Natural killer cell (primary cell): ENCODE measurements around the gene CEACAM4. TPM values are rescaled to one million over a fixed set of nuclear protein-coding genes. Genes with fewer than 3 reads are reported as not detected.

Experiments
- ATAC-seq, 3 donors: fragments of 150-1000 bp in 2 of 3; fragments of 200-7000 bp in 1 of 3; cut with Tn5 transposase; 1 replicate in 1 of 3; 2 replicates in 2 of 3; pipeline ENCODE4 v1.10.0; 2021; ENCODE audit warnings: mild to moderate bottlenecking in 2 of 3, moderate library complexity in 2 of 3
- DNase-seq, 2 donors: peaks; one replicate each; pipeline versions ENCODE4 v3.0.0 to v3.0.0-alpha.2; 2013 to 2021; ENCODE audit warnings: mixed read lengths in 1 of 2
- H3K27ac ChIP-seq: one replicate; pipeline ENCODE4 v1.5.1; 2013; ENCODE audit warnings: mild to moderate bottlenecking, low read length
- H3K27me3 ChIP-seq: one replicate; pipeline ENCODE4 v1.6.1; 2013; ENCODE audit warnings: low read length; ENCODE audit not compliant: control insufficient read depth, insufficient read depth
- H3K36me3 ChIP-seq: one replicate; pipeline ENCODE4 v1.6.1; 2013; ENCODE audit warnings: low read length; ENCODE audit not compliant: control insufficient read depth, insufficient read depth
- H3K4me1 ChIP-seq: one replicate; pipeline ENCODE4 v1.6.1; 2013; ENCODE audit warnings: low read length; ENCODE audit not compliant: control insufficient read depth, insufficient read depth
- H3K4me3 ChIP-seq: one replicate; pipeline ENCODE4 v1.5.1; 2013; ENCODE audit warnings: low read length
- H3K9me3 ChIP-seq: one replicate; pipeline ENCODE4 v1.6.1; 2013; ENCODE audit warnings: low read length; ENCODE audit not compliant: control insufficient read depth, insufficient read depth
- H3K27ac Mint-ChIP-seq, 2 donors: one replicate each; pipeline ENCODE4 v1.8.0; 2022; ENCODE audit warnings: mild to moderate bottlenecking in 2 of 2, mixed read lengths in 2 of 2, moderate library complexity in 1 of 2
- H3K27me3 Mint-ChIP-seq, 2 donors: one replicate each; pipeline ENCODE4 v1.8.0; 2022; ENCODE audit warnings: low read depth in 2 of 2, mixed read lengths in 2 of 2
- H3K36me3 Mint-ChIP-seq: one replicate; pipeline ENCODE4 v1.8.0; 2022; ENCODE audit warnings: mixed read lengths
- H3K4me1 Mint-ChIP-seq, 2 donors: one replicate each; pipeline ENCODE4 v1.8.0; 2022; ENCODE audit warnings: mixed read lengths in 2 of 2
- H3K4me3 Mint-ChIP-seq: one replicate; pipeline ENCODE4 v1.8.0; 2022; ENCODE audit warnings: mild to moderate bottlenecking, moderate library complexity, mixed read lengths
- H3K9me3 Mint-ChIP-seq, 2 donors: one replicate each; pipeline ENCODE4 v1.8.0; 2022; ENCODE audit warnings: mixed read lengths in 2 of 2
- CTCF ChIP-seq: fragments of 200-600 bp; IDR thresholded peaks from one replicate; pipeline ENCODE4 v1.8.0; 2022; ENCODE audit warnings: antibody characterized with exemption
- WGBS: methylation state at CpG from one replicate; pipeline ENCODE4 v1.1.7; 2013; ENCODE audit warnings: missing lambda C conversion rate; ENCODE audit not compliant: insufficient coverage; 5-methylcytosine and 5-hydroxymethylcytosine counted together
- intact Hi-C: fragments of 100-400 bp; cut with micrococcal nuclease; formaldehyde crosslinking; loops from one replicate; pipeline ENCODE4 v1.14.2; 2022
- total RNA-seq, 4 donors: library from RNA; stranded (reverse); fragments of 120-200 nt in 1 of 4; gene quantifications; one replicate each; pipeline versions ENCODE4 v1.2.3 to v1.2.4, GENCODE V29; 2013 to 2022

CEACAM4 gene
- total RNA-seq, 3 donors from 2014 or later (not counting 1 experiment from before 2014, with no cell fraction given) = 0.52 to 1.1 (median 0.78) TPM

DNA sequence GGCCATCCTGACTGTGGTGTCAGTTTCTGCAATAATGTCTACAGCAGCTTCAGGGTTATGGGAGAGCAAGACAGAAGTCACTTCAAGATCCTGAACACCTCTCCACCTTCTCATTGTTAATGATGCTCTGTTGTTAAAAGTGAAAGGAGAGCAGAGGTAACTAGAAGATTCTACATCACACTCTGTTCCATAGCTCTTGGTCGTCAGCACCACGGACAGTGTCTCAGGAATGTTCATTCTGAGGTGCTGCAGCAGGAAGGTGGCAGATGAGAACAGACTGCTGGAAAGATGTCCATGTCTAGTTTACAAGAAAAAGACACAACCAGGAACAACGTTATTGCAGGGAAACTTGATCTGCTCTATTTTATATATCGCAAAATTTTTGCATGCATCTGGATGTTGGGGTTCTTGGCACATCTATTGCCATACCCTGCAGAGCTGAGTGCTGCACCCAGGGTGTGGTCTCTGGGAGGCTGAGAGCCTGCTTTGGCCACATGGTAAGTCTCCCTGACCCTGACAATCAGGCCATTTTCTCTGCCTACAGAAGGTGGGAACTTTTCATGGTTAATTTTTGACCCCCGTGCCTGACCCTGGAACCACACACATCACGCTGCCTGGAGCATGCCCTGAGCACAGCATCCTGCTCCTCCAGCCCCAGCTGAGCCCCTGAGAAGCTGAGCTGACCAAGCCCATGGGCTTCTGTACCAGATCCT lies 38.2 kb downstream of the CEACAM4 start:
- Mint-ChIP-seq H3K36me3 (no peaks in the 10 kb centered on the region), H3K27ac (no peak overlapping the region), H3K4me3 (no peak overlapping the region), H3K9me3 (no peaks in the 10 kb centered on the region), H3K27me3 (peaks cover 0 to 9% of the 10 kb centered on the region in 2 donors), H3K4me1 (peaks cover 0 to 17% of the 10 kb centered on the region in 2 donors)
- no peak overlapping the region for H3K27ac ChIP-seq
- H3K36me3 ChIP-seq = peaks cover 34% of the 10 kb centered on the region
- no peak overlapping the region for H3K4me3 ChIP-seq
- WGBS = 68% methylated on average over 6 of the region's 6 CpGs
- intact Hi-C loops = no loop called here
- DNase-seq = peak in 1 of 2 donors; percentile 50
- H3K4me1 ChIP-seq = peaks cover 6% of the 10 kb centered on the region
- H3K9me3 ChIP-seq = no peaks in the 10 kb centered on the region
- no peak for TF ChIP-seq CTCF
- no peak for ATAC-seq
- no peaks in the 10 kb centered on the region for H3K27me3 ChIP-seq

DNA sequence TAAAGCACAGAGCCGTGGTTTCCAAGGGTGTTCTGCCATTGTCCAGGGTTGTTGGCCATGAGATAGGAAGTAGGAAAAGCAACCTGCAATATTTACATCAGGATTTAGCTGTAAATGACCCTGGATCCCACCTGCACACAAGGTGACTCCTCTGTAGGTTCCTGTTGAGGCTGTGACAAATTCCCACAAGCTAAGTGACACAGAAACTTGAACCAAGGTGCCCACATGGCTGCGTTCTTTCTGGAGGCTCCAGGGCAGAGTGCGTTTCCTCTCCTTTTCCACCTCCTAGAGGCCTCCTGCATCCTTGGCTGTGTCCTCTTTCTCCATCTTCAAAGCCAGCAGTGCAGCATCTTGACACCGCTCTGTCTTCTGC lies 39.0 kb downstream of the CEACAM4 start:
- no peak overlapping the region for H3K4me3 ChIP-seq
- H3K27me3 ChIP-seq = no peaks in the 10 kb centered on the region
- H3K4me1 ChIP-seq = peaks cover 6% of the 10 kb centered on the region
- H3K36me3 ChIP-seq = peaks cover 41% of the 10 kb centered on the region
- WGBS = 94% methylated on average over 4 of the region's 4 CpGs
- intact Hi-C loops = no loop called here
- H3K27ac ChIP-seq = no peak overlapping the region
- Mint-ChIP-seq H3K9me3 (no peaks in the 10 kb centered on the region), H3K4me1 (peaks cover 0 to 17% of the 10 kb centered on the region in 2 donors), H3K27ac (no peak overlapping the region), H3K27me3 (peaks cover 0 to 5% of the 10 kb centered on the region in 2 donors), H3K36me3 (peaks cover 8% of the 10 kb centered on the region), H3K4me3 (no peak overlapping the region)
- DNase-seq (no peak), ATAC-seq (no peak)
- H3K9me3 ChIP-seq = no peaks in the 10 kb centered on the region
- no peak for TF ChIP-seq CTCF

DNA sequence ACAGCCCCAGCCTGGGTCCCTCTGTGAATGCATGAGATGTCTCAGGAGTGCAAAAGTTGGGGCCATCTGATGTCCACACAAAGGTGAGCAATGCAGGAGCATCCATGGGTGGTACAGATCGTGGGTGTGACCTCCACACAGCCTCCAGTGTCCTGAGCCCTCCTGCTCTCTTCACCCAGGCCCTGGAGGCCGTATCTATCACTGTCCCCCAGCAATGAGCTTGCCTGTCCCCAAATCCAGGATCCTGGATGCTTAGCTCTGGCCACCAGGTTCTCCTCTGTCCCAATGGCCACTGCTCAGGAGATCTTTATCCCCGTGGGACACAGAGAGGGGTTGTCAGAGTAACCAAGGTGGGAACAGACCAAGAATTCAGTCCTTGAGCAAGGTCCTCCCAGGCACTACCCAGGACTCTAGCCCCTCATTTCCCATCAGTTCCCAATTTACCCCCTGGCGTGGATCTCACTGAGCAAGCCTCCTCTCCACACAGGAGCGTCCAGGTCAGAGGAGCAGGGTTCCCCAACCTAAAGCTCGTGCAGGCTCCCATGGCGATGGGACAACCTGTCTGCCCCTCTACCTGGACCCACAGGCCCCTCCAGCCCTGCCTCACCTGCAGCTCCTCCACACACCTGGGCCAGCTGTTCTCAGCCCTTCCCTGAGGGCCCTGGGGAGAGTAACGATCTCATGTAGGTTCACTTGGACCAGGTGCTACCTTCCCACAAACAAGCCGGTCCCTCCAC lies 39.6 kb downstream of the CEACAM4 start:
- peaks cover 42% of the 10 kb centered on the region for H3K36me3 ChIP-seq
- TF ChIP-seq CTCF = no peak

More for the DNA sequence above, 39.6 kb downstream of the CEACAM4 start:
- no peak overlapping the region for H3K4me3 ChIP-seq
- peaks cover 6% of the 10 kb centered on the region for H3K4me1 ChIP-seq
- Mint-ChIP-seq H3K27ac (no peak overlapping the region), H3K9me3 (no peaks in the 10 kb centered on the region), H3K36me3 (peaks cover 14% of the 10 kb centered on the region), H3K4me3 (no peak overlapping the region), H3K4me1 (peaks cover 0 to 17% of the 10 kb centered on the region in 2 donors), H3K27me3 (peaks cover 0 to 1% of the 10 kb centered on the region in 2 donors)
- ATAC-seq = no peak
- H3K9me3 ChIP-seq = peaks cover 2% of the 10 kb centered on the region
- H3K27me3 ChIP-seq = no peaks in the 10 kb centered on the region
- whole genome bisulfite sequencing = 88% methylated on average over 9 of the region's 9 CpGs
- intact Hi-C loops = no loop called here
- no peak overlapping the region for H3K27ac ChIP-seq
- no peak for DNase-seq
